CD14-positive monocyte (primary cell): ENCODE measurements around the gene IFFO2. TPM values are rescaled to one million over a fixed set of nuclear protein-coding genes. Genes with fewer than 3 reads are reported as not detected.

ENCODE experiments used
- DNase-seq, 3 donors: peaks; one replicate each; pipeline ENCODE4 v3.0.0-alpha.2; 2011 to 2022
- H2AFZ ChIP-seq: 2 replicates; pipeline ENCODE4 v1.6.0; 2012; ENCODE audit warnings: mild to moderate bottlenecking, low read depth, low read length, inconsistent platforms; ENCODE audit not compliant: insufficient read depth, poor library complexity, severe bottlenecking
- H3K27ac ChIP-seq, 2 donors: 1 replicate in 1 of 2; 2 replicates in 1 of 2; pipeline ENCODE4 v1.5.1; 2012 to 2013; ENCODE audit warnings: low read length in 2 of 2, control low read depth in 1 of 2, inconsistent platforms in 1 of 2, low read depth in 1 of 2, mild to moderate bottlenecking in 1 of 2
- H3K27me3 ChIP-seq, 2 donors: one replicate each; pipeline versions ENCODE4 v1.6.0 to v1.6.1; 2011 to 2013; ENCODE audit warnings: low read length in 2 of 2; ENCODE audit not compliant: control insufficient read depth in 2 of 2, insufficient read depth in 2 of 2
- H3K36me3 ChIP-seq, 2 donors: replicated peaks in 1 of 2; 1 replicate in 1 of 2; 2 replicates in 1 of 2; pipeline versions ENCODE4 v1.5.1 to v1.6.1; 2012 to 2013; ENCODE audit warnings: low read length in 2 of 2, control low read depth in 1 of 2, inconsistent platforms in 1 of 2, mild to moderate bottlenecking in 1 of 2; ENCODE audit not compliant: insufficient read depth in 2 of 2, control insufficient read depth in 1 of 2
- H3K4me1 ChIP-seq, 2 donors: 1 replicate in 1 of 2; 2 replicates in 1 of 2; pipeline versions ENCODE4 v1.5.1 to v1.6.1; 2012 to 2013; ENCODE audit warnings: low read length in 2 of 2, control low read depth in 1 of 2, inconsistent platforms in 1 of 2, mild to moderate bottlenecking in 1 of 2, moderate library complexity in 1 of 2; ENCODE audit not compliant: insufficient read depth in 2 of 2, control insufficient read depth in 1 of 2
- H3K4me2 ChIP-seq: replicated peaks from 2 replicates; pipeline ENCODE3; 2012; ENCODE audit warnings: low read length, moderate library complexity, mild to moderate bottlenecking; ENCODE audit not compliant: poor library complexity, severe bottlenecking; ENCODE audit errors: extremely low read depth
- H3K4me3 ChIP-seq, 3 experiments: fragments of 200-600 bp in 1 of 3; sonication (generic) in 1 of 3; replicated peaks in 1 of 3; 1 replicate in 2 of 3; 2 replicates in 1 of 3; pipeline ENCODE4 v1.5.1; 2011 to 2013; ENCODE audit warnings: low read length in 3 of 3, mild to moderate bottlenecking in 3 of 3, control low read depth in 2 of 3, low read depth in 2 of 3, inconsistent platforms in 1 of 3, moderate library complexity in 1 of 3
- H3K79me2 ChIP-seq: 2 replicates; pipeline ENCODE4 v1.6.0; 2012; ENCODE audit warnings: mild to moderate bottlenecking, control low read depth, inconsistent platforms, low read length, moderate library complexity; ENCODE audit not compliant: insufficient read depth
- H3K9ac ChIP-seq: 2 replicates; pipeline ENCODE4 v1.6.0; 2017; ENCODE audit warnings: low read length, mild to moderate bottlenecking; ENCODE audit not compliant: insufficient read depth, poor library complexity, severe bottlenecking
- H3K9me3 ChIP-seq, 2 donors: replicated peaks in 1 of 2; 1 replicate in 1 of 2; 2 replicates in 1 of 2; pipeline versions ENCODE4 v1.5.1 to v1.6.1; 2012 to 2013; ENCODE audit warnings: low read length in 2 of 2, control low read depth in 1 of 2; ENCODE audit not compliant: control insufficient read depth in 1 of 2, insufficient read depth in 1 of 2
- H4K20me1 ChIP-seq: 2 replicates; pipeline ENCODE4 v1.6.0; 2012; ENCODE audit warnings: mild to moderate bottlenecking, low read length, control low read depth, moderate library complexity; ENCODE audit not compliant: insufficient read depth
- H3K27ac Mint-ChIP-seq, 7 donors: one replicate each; pipeline ENCODE4 v1.8.0; 2020; ENCODE audit warnings: mild to moderate bottlenecking in 7 of 7, mixed read lengths in 7 of 7, moderate library complexity in 6 of 7, inconsistent platforms in 2 of 7
- H3K27me3 Mint-ChIP-seq, 3 donors: one replicate each; pipeline ENCODE4 v1.8.0; 2021 to 2022; ENCODE audit warnings: low read depth in 3 of 3, mild to moderate bottlenecking in 3 of 3, mixed read lengths in 3 of 3, moderate library complexity in 3 of 3, inconsistent platforms in 1 of 3
- H3K36me3 Mint-ChIP-seq, 2 donors: one replicate each; pipeline ENCODE4 v1.8.0; 2020; ENCODE audit warnings: mixed read lengths in 2 of 2, inconsistent platforms in 1 of 2, mild to moderate bottlenecking in 1 of 2
- H3K4me1 Mint-ChIP-seq: one replicate; pipeline ENCODE4 v1.8.0; 2020; ENCODE audit warnings: mild to moderate bottlenecking, mixed read lengths
- H3K4me3 Mint-ChIP-seq, 2 donors: one replicate each; pipeline ENCODE4 v1.8.0; 2020; ENCODE audit warnings: mild to moderate bottlenecking in 2 of 2, mixed read lengths in 2 of 2, moderate library complexity in 1 of 2
- H3K9me3 Mint-ChIP-seq, 7 donors: one replicate each; pipeline ENCODE4 v1.8.0; 2020 to 2022; ENCODE audit warnings: mixed read lengths in 7 of 7, mild to moderate bottlenecking in 6 of 7, moderate library complexity in 6 of 7, inconsistent platforms in 2 of 7
- WGBS: methylation state at CpG from one replicate; pipeline ENCODE4 v1.1.5; 2013; ENCODE audit warnings: missing lambda C conversion rate; ENCODE audit not compliant: insufficient coverage; 5-methylcytosine and 5-hydroxymethylcytosine counted together
- intact Hi-C, 2 donors: fragments of 100-400 bp; cut with micrococcal nuclease; formaldehyde crosslinking; loops; one replicate each; pipeline versions ENCODE4 v1.15.0 to v1.15.1; 2023
- polyA plus RNA-seq, 3 donors: library from polyadenylated mRNA; depleted of rRNA in 1 of 3; unstranded in 2 of 3; stranded (reverse) in 1 of 3; fragments of 300-500 nt in 2 of 3; fragments of >200 nt in 1 of 3; fragmentation: Illumina TruSeq in 2 of 3; gene quantifications; 1 replicate in 2 of 3; 2 replicates in 1 of 3; pipeline ENCODE4 v1.2.3, GENCODE V29; 2012 to 2021
- TF ChIP-seq, protein P1 (sequence below): fragments of 200-600 bp; IDR thresholded peaks from one replicate; pipeline ENCODE4 v1.8.0; 2022; ENCODE audit warnings: antibody characterized with exemption, mild to moderate bottlenecking

Gene IFFO2
- polyA plus RNA-seq, 3 donors, result 0.78 to 17.5 (median 0.94) TPM

DNA sequence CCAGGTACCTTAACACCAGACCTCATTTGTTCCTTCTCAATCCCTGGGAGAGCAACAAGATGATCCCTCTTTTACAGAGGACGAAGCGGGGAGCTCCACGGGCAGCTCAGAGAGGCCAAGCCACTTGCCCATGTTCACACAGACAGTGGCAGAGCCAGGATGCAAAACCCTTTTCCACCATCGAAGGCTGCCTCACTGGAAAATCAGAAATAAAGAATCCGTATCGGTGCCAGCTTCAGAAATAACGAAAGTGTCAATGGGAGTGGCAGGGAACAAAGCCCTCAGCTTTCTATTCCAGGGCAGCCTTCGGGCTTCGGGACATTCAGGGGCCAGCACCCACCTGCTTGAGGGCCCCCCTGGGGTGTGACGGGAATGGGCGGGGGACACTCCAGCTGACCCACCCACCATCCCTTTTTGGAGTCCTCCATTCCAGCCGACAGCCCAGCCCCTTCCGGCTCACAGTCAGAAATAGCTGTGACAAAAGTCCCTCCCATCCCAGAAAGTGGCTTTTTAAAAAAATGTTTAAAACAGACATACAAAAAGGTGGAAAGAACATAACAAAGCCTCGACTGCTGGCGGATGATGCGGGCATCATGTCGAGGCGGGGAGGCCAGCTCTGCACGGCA, 6.0 kb downstream of the IFFO2 start:
- TF ChIP-seq, protein P1, sequence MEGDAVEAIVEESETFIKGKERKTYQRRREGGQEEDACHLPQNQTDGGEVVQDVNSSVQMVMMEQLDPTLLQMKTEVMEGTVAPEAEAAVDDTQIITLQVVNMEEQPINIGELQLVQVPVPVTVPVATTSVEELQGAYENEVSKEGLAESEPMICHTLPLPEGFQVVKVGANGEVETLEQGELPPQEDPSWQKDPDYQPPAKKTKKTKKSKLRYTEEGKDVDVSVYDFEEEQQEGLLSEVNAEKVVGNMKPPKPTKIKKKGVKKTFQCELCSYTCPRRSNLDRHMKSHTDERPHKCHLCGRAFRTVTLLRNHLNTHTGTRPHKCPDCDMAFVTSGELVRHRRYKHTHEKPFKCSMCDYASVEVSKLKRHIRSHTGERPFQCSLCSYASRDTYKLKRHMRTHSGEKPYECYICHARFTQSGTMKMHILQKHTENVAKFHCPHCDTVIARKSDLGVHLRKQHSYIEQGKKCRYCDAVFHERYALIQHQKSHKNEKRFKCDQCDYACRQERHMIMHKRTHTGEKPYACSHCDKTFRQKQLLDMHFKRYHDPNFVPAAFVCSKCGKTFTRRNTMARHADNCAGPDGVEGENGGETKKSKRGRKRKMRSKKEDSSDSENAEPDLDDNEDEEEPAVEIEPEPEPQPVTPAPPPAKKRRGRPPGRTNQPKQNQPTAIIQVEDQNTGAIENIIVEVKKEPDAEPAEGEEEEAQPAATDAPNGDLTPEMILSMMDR, result no peak
- Mint-ChIP-seq H3K27ac (peak overlapping the region; percentile 97 to 100 (median 99)), H3K9me3 (peaks cover 0 to 7% (median 0%) of the 10 kb centered on the region in 7 donors), H3K36me3 (peaks cover 30 to 31% of the 10 kb centered on the region in 2 donors), H3K27me3 (peaks cover 12 to 20% (median 17%) of the 10 kb centered on the region in 3 donors), H3K4me3 (peak overlapping the region; percentile 87 to 93), H3K4me1 (peaks cover 84% of the 10 kb centered on the region)
- Histone ChIP-seq H3K4me3 (peak overlapping the region; percentile 55 to 79 (median 64)), H4K20me1 (peaks cover 55% of the 10 kb centered on the region), H3K4me2 (peak overlapping the region; percentile 76), H2AFZ (peak overlapping the region; percentile 61), H3K27me3 (peaks cover 0 to 21% of the 10 kb centered on the region in 2 donors), H3K27ac (peak overlapping the region; percentile 78 to 97), H3K9me3 (no peaks in the 10 kb centered on the region), H3K4me1 (peaks cover 69 to 90% of the 10 kb centered on the region in 2 donors), H3K79me2 (peaks cover 81% of the 10 kb centered on the region), H3K36me3 (no peaks in the 10 kb centered on the region), H3K9ac (peak overlapping the region; percentile 77)
- peak in 2 of 3 donors; percentile 21 to 33 for DNase-seq
- intact Hi-C loops, result loop anchor here in 1 of 2 donors (2.0 kb wide), 1 partner anchor 44 kb away; no protein-coding TSS in a partner anchor
- 8% methylated on average over 13 of the region's 19 CpGs for WGBS

DNA sequence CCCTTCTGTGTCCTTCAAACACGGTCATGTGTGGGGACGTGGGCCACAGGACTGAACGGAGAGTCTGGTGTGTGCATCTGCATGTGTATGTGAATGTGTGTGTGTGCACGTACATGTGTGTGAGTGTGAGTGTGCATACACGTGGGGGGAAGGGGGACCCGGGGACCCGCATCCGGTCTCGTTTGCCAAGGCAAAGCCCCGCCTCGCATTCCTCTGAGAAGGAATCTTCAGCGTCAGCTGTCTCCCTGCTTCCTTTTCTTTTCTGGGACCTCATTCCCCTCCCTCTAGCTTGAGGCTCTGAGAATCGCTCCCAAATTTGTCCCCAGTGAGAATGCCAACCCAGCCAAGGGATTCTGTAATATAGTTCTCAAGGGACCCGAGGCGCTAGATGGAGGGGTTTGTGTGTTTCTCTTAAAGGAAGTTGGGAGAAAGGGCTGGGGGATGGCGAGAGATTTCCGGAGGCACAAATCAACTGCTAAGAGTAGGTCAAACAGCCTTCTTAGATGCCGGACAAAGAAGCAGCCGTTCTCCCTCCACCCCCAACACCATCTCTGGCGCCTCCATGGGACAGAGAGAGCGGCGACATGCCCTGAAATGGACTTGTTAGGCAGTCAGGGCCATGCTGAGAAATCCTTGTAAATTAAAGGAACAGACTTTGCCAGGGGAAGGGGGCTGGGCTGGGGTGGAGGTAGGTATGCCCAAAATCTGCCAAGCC, 6.6 kb downstream of the IFFO2 start:
- Histone ChIP-seq H3K4me1 (peaks cover 63 to 83% of the 10 kb centered on the region in 2 donors), H4K20me1 (peaks cover 55% of the 10 kb centered on the region), H3K9me3 (no peaks in the 10 kb centered on the region), H3K4me3 (peak overlapping the region; percentile 55 to 79 (median 64)), H3K9ac (peak overlapping the region; percentile 77), H3K79me2 (peaks cover 81% of the 10 kb centered on the region), H2AFZ (peak overlapping the region; percentile 61), H3K36me3 (no peaks in the 10 kb centered on the region), H3K27ac (peak overlapping the region; percentile 78 to 97), H3K4me2 (peak overlapping the region; percentile 76), H3K27me3 (peaks cover 0 to 15% of the 10 kb centered on the region in 2 donors)
- intact Hi-C loops, result loop anchor here in 1 of 2 donors (2.0 kb wide), 1 partner anchor 43 kb away; no protein-coding TSS in a partner anchor
- TF ChIP-seq, protein P1, result peak; percentile 19
- peak overlapping the region; percentile 87 to 93 for H3K4me3 Mint-ChIP-seq
- H3K9me3 Mint-ChIP-seq, result peaks cover 0 to 3% (median 0%) of the 10 kb centered on the region in 7 donors
- peaks cover 8 to 15% (median 14%) of the 10 kb centered on the region in 3 donors for H3K27me3 Mint-ChIP-seq
- 9% methylated on average over 7 of the region's 22 CpGs for WGBS
- H3K27ac Mint-ChIP-seq, result peak overlapping the region; percentile 97 to 100 (median 99)
- peaks cover 25 to 26% of the 10 kb centered on the region in 2 donors for H3K36me3 Mint-ChIP-seq
- peaks cover 86% of the 10 kb centered on the region for H3K4me1 Mint-ChIP-seq
- peak; percentile 38 to 50 (median 46) for DNase-seq
